Sigmoid colon (tissue), 3 donors: Measurements from ENCODE around the gene STEAP4.

Source experiments
- CTCF ChIP-seq, 4 experiments: fragments of 450-650 bp in 3 of 4; fragments of 200-600 bp in 1 of 4; IDR thresholded peaks; one replicate each; pipeline ENCODE4 v1.5.1; 2016 to 2019; ENCODE audit warnings: antibody characterized with exemption in 4 of 4, mild to moderate bottlenecking in 3 of 4, moderate library complexity in 2 of 4
- POLR2A ChIP-seq, 2 donors: fragments of 450-650 bp; IDR thresholded peaks; one replicate each; pipeline ENCODE4 v1.6.1; 2016; ENCODE audit warnings: antibody characterized with exemption in 2 of 2, mild to moderate bottlenecking in 2 of 2, moderate library complexity in 2 of 2

- TF ChIP-seq CTCF (IDR thresholded peaks at IDR 0.05) (no peak), POLR2A (IDR thresholded peaks at IDR 0.05) (no peak)
These were observed 24.6 kb upstream of the STEAP4 start for GRCh38 chr7:88331322-88331721.
